PC-9 (cell line): Measurements from ENCODE around the gene NRSN1.

Experiments
- CTCF ChIP-seq: fragments of 200-600 bp; sonication (generic); conservative IDR thresholded peaks from 2 replicates; pipeline ENCODE4 v1.6.1; 2017; ENCODE audit warnings: mixed run types, antibody characterized with exemption, mild to moderate bottlenecking, moderate library complexity
- EZH2 ChIP-seq: fragments of 200-600 bp; sonication (generic); IDR thresholded peaks from 2 replicates; pipeline ENCODE4 v1.8.0; 2017; ENCODE audit warnings: antibody characterized with exemption, low read depth

DNA sequence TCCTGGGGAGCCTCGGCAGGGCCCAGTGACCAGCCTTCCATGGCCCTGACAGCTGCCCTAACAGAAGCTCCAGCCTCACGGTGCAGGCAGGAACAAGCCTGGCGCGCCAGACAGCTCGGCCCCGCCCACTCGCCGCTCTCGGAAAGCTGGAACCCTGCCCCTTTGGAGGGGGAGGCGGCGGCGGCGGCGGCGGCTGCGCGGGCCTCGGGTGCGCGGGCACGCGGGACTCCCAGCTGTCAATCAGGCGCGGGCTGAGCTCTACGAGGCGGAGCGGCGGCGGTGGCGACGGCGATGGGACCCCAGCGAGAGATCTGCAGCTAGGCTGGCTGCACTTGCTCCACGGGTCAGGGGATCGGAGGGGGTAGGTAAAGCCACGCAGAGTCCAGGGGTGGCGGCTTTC is at the start of gene NRSN1:
- TF ChIP-seq CTCF (no peak), EZH2 (no peak)
